Fibroblast of lung (primary cell): ENCODE results near the gene C11orf65.

Source experiments
- CTCF ChIP-seq, 2 donors: IDR thresholded peaks in 1 of 2; conservative IDR thresholded peaks in 1 of 2; 1 replicate in 1 of 2; 2 replicates in 1 of 2; pipeline ENCODE4 v1.5.1; 2011 to 2012; ENCODE audit warnings: low read length in 2 of 2, control low read depth in 1 of 2, inconsistent platforms in 1 of 2, low read depth in 1 of 2, mild to moderate bottlenecking in 1 of 2
- EZH2 ChIP-seq: IDR thresholded peaks from 2 replicates; pipeline ENCODE4 v1.5.1; 2012; ENCODE audit warnings: low read length, control low read depth, mild to moderate bottlenecking; ENCODE audit errors: missing control alignments

DNA sequence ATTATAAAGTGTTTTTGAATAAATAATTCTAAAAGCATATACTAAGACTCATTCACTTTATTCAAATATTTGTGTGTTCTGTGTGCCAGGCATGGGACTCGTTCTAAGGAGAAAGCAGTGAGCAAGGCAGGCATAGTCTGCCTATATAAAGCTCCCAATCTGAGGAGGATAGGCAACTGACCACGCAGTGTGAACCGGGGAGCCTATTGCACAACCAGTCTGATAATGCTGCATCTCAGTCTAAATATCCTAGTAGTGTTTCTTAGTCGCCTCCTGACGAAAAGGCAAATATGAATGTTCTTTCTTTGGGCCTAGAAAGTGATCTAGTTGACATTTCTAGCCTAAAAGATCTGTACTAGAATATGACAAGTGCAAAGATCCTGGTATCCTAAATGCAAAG, 98.3 kb downstream of the C11orf65 start:
- TF ChIP-seq CTCF (conservative IDR thresholded peaks at IDR 0.05 in 1 of 2, IDR thresholded peaks at IDR 0.05 in 1 of 2; ENCODE audit: low read depth in 1 of 2, low read length in 2 of 2) (no peak), EZH2 (no peak)
